ENCODE data around the gene ADAMTS4. TPM values are rescaled to one million over a fixed set of nuclear protein-coding genes. Genes with fewer than 3 reads are reported as not detected.

ADAMTS4 gene
- total and polyA plus RNA-seq, 9 of the 15 experiments (the other 6 are each of a cell fraction or from before 2014, with no cell fraction given), result 0.07 to 3.7 (median 0.41) TPM

GRCh38 chr1:161200421-161200991 is 1.7 kb upstream of the ADAMTS4 start:
- CTCF ChIA-PET (ENCODE audit: low intra/inter-chr PET ratio), result no interaction called here
- Histone ChIP-seq H3K9me3 (replicated peaks; ENCODE audit: control insufficient read depth, insufficient read depth, low read depth, low read length) (no peaks in the 10 kb centered on the region), H2AFZ (ENCODE audit: low read depth, low read length) (peak overlapping the region; percentile 97), H3K4me3 (no peak overlapping the region), H4K20me1 (replicated peaks; ENCODE audit: control insufficient read depth, insufficient read depth, low read length) (no peaks in the 10 kb centered on the region), H3K9me1 (ENCODE audit: control insufficient read depth, insufficient read depth, low read length) (no peaks in the 10 kb centered on the region), H3K9ac (ENCODE audit: insufficient read depth in 1 of 2, low read depth in 2 of 2, low read length in 2 of 2) (peak overlapping the region; percentile 83 to 92; a peak in 3 of 4 replicates), H3K27ac (ENCODE audit: extremely low read depth, low read depth, low read length) (peak overlapping the region; percentile 99), H3K4me2 (ENCODE audit: insufficient read depth, low read length) (peak overlapping the region; percentile 97), H3K79me2 (ENCODE audit: control insufficient read depth, insufficient read depth, low read length) (peaks cover 27% of the 10 kb centered on the region), H3K36me3 (ENCODE audit: control insufficient read depth, insufficient read depth, low read length) (peaks cover 21% of the 10 kb centered on the region), H3K27me3 (ENCODE audit: control insufficient read depth in 2 of 2, insufficient read depth in 2 of 2, low read length in 2 of 2) (no peaks in the 10 kb centered on the region), H3K4me1 (replicated peaks in 1 of 2; ENCODE audit: control insufficient read depth in 2 of 2, insufficient read depth in 2 of 2, low read length in 2 of 2) (peaks cover 59 to 68% of the 10 kb centered on the region in 2 experiments)
- FAIRE-seq (peak; percentile 11), DNase-seq (ENCODE audit: extremely low read depth in 1 of 4, low spot score in 3 of 4) (peak in 3 of 4 experiments; percentile 52 to 60 (median 55)), ATAC-seq (peak; percentile 6)
- POLR2A ChIA-PET, result interaction anchor here (0.5 to 1.4 kb wide), 4 partner anchors 13 to 118 kb away, joined by 3 to 4 read pairs (median 4); no protein-coding TSS in a partner anchor
- intact Hi-C loops (cut with micrococcal nuclease), result loop anchor here (5.0 kb wide), 1 partner anchor 107 kb away; the partner anchor contains the start of gene MPZ
- BruUV-seq (replicated peaks), result no TSS peak
- in situ Hi-C loops (cut with MboI), result no loop called here
- WGBS (ENCODE audit: insufficient coverage, low coverage, missing lambda C conversion rate), result 10% methylated on average over 5 of the region's 5 CpGs
- TF ChIP-seq HDAC1 (IDR thresholded peaks at IDR 0.05), result peak in 1 of 2 experiments; percentile 47; a peak in 1 of 4 replicates
- TF ChIP-seq TARDBP (IDR thresholded peaks at IDR 0.05), result no peak
- TF ChIP-seq MAZ (CRISPR knock-in tag; conservative IDR thresholded peaks at IDR 0.05 in 1 of 2, IDR thresholded peaks at IDR 0.05 in 1 of 2), result 0 out of 4 replicates have a peak, but pooled peaks of 1 of the 2 experiments have one; percentile 0
- no peak for TF ChIP-seq KAT8 (IDR thresholded peaks at IDR 0.05; ENCODE audit: low read depth)
- TF ChIP-seq FOXA1 (IDR thresholded peaks at IDR 0.05; ENCODE audit: borderline replicate concordance), result no peak
- no peak for TF ChIP-seq ZC3H11A (IDR thresholded peaks at IDR 0.05; ENCODE audit: low read depth, low read length)
- TF ChIP-seq ZMIZ1 (IDR thresholded peaks at IDR 0.05; ENCODE audit: low read depth in 2 of 2, low read length in 2 of 2), result 0 out of 4 replicates have a peak, but pooled peaks of 1 of the 2 experiments have one; percentile 7
- TF ChIP-seq GATAD2A (IDR thresholded peaks at IDR 0.05), result peak; percentile 57; the same call in 1 of the 2 replicates
- TF ChIP-seq, protein P1, sequence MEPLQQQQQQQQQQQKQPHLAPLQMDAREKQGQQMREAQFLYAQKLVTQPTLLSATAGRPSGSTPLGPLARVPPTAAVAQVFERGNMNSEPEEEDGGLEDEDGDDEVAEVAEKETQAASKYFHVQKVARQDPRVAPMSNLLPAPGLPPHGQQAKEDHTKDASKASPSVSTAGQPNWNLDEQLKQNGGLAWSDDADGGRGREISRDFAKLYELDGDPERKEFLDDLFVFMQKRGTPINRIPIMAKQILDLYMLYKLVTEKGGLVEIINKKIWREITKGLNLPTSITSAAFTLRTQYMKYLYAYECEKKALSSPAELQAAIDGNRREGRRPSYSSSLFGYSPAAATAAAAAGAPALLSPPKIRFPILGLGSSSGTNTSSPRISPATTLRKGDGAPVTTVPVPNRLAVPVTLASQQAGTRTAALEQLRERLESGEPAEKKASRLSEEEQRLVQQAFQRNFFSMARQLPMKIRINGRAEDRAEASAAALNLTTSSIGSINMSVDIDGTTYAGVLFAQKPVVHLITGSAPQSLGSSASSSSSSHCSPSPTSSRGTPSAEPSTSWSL (CRISPR knock-in tag; IDR thresholded peaks at IDR 0.05; ENCODE audit: borderline replicate concordance), result no peak
- 0 out of 2 replicates have a peak, but pooled peaks have one; percentile 7 for TF ChIP-seq CBX5 (IDR thresholded peaks at IDR 0.05; ENCODE audit: borderline replicate concordance, low read depth)
- TF ChIP-seq BHLHE40 (IDR thresholded peaks at IDR 0.05; ENCODE audit: low read length), result no peak
- no peak for TF ChIP-seq CTCFL (IDR thresholded peaks at IDR 0.05; ENCODE audit: borderline replicate concordance, insufficient read depth, low read depth, low read length, poor library complexity, severe bottlenecking)
- no peak for TF ChIP-seq CSDE1 (IDR thresholded peaks at IDR 0.05)
- TF ChIP-seq POLR2H (tag; IDR thresholded peaks at IDR 0.05; ENCODE audit: low read depth), result no peak
- TF ChIP-seq RB1 (IDR thresholded peaks at IDR 0.05; ENCODE audit: low read depth), result no peak
